Midbrain (tissue), 1 donor: ENCODE data around the gene SCIMP.
"Not testable (repeated sequence)": the region's sequence is repeated elsewhere in the genome, so short reads cannot be mapped to it uniquely, and the experiment has no call there.

ENCODE experiments used
- DNase-seq: peaks from one replicate; lab custom pipeline; 2025; lab: John Stamatoyannopoulos, UW

The SCIMP gene

DNA sequence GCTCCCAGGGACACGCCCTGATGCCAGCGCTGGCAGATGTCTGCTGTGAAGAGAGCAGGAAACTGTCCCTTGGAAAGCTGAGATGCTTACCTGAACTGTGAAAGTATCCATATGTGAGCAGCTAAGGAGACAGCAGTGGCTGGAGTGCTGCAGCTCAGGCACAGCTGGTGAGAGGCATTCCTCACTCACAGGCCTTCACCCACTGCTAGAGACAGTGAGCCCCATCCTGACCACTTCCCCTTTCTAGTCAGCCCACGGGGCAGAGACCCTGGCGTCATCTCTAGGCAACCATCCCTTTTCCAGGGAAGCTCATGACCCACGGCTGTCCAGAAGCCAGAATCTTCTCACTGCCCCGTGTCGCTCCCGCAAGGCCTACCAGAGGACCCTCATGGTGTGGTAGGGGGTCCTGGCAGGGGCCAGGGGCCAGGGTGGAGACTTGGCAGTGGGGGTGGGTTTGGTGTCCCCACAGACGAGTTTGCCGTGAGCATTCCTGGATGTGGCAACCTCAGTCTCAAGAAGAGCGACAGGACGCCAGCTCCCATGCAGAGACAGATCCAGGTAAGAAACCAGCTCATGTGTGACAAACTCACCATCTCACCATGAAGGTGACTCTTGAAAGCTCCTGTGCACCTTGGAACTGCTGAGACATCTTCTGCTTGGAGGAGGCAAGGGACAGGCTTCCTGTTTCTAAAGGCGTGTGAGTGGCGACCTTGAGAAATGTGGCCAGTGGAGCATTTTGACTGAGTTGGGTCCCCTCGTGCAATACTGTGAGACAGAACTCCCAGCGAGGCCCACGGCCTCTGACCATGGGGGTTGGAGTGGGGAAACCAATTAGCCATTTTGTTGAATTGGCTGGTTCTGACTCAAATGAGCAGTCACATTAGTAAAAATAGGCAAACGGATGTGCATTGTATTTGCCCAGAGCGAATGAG, at the start of gene SCIMP:
Gene SCIMP, minus strand, starts transcription at position 216 of the 932 bp plus-strand sequence. Its CDS starts 105 bp downstream, at position 111.
- DNase-seq: peak; percentile 15

DNA sequence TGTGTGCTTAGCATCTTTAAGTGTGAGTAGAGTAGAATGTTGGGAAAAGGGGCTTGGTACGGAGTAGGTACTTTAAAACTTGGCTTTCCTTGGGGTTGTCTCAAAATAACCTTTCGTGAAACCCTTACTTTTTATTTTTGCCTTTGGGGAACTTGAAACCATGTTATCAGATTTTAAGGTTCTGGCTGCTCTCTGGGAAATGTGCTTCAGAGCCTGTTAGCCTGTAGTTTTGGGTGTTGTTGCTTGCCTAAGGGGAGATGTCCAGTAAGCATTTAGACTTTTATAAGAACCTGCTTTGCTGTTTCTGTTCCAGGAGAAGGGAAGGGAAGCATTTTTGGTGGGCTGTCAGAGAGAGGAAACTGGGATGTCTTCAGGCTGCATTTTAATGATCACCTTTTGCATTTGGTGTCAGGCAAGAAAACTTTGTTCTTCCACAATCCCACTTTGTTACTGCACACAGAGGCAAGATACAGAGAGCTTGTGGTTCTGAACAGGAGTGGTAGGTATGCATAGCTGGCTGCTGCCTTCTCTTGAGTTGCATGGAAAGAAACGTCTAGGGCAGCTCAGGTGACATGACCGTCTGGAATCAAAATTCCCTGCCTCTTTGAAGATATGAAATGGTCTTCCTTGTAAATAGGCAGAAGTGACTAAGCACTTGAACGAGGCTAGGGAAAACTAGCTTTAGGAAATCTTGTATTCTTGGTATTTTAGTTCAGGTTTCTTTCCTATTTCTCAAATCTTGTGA, 49.1 kb upstream of the SCIMP start:
- no peak for DNase-seq

GRCh38 chr17:5282642-5283217, 48.1 kb upstream of the SCIMP start:
- DNase-seq: no peak

- DNase-seq: peak; percentile 91
Measured at GRCh38 chr17:5281814-5282641, 47.4 kb upstream of the SCIMP start, which contains the start of gene RABEP1. TSS of gene RABEP1 (plus strand) at chr17:5282284. CDS start at chr17:5282487, 203 bp downstream.

DNA sequence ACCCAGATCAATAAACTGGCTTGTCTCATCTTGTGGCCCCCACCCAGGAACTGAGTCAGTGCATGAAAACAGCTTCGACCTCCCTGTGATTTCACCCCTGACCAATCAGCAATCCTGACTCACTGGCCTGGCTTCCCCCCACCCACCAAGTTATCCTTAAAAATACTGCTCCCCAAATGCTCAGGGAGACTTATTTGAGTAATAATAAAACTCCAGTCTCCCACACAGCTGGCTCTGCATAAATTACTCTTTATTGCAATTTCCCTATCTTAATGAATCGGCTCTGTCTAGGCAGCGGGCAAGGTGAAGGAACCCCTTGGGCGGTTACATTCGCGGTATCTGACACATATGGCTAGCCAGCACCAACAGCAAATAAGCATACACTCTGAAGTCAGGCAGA, 37.7 kb upstream of the SCIMP start:
- DNase-seq: no peak

GRCh38 chr17:5269241-5269960, 34.7 kb upstream of the SCIMP start:
- DNase-seq: no peak

GRCh38 chr17:5264893-5265292, 30.2 kb upstream of the SCIMP start:
- DNase-seq: no peak

- DNase-seq: no peak
Measured at GRCh38 chr17:5263441-5263840, 28.8 kb upstream of the SCIMP start.

DNA sequence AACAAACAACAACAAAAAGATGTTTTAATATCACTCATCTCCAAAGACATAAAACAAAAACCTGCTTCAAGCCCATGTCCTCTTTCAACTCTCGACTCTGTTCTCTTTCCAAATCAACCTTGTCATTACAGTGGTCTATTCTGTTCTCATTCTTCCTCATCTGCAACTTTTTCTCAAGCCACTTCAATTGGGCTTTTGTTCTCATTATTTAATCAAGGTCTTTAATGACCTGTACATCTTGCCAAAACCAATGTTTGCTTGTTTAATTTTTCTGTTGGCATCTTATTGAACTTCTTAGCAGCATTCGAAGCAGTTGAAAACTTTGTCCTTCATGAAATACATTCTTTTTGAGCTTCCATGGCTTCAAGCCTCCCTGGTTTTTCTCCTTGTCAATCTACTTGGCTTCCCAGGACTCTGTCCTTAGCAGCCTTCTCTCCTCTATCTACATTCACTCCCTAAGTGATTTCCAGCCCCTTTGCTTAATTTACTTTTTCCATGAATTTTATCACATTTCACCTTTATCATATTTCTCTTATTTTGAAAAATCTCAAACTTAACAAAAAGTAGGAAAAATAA, 27.8 kb upstream of the SCIMP start:
- DNase-seq: no peak

DNA sequence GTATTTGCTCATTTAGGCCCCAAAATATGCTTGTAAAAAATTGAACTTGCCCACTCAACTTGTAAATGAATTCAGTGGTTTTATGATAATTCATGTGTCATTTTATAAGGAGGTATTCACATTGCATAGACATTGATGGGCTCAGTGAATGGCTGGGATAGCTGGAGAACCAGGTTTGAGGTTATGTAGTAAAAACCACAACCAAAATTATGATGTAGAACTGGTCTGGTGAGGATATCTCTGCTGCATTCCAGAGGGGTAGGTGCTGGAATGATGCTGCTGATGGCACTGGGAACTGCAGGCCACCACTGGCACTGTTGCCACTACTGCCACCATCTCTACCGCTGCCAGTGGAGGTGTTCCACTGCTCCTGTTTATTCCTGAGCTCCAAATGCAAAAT, 25.9 kb upstream of the SCIMP start:
- DNase-seq: no peak

- no peak for DNase-seq
Measured at GRCh38 chr17:5257124-5257523, 22.5 kb upstream of the SCIMP start.

GRCh38 chr17:5254903-5255521, 20.4 kb upstream of the SCIMP start:
- no peak for DNase-seq

- DNase-seq: no peak
Measured at GRCh38 chr17:5254414-5254813, 19.8 kb upstream of the SCIMP start.

- DNase-seq: peak; percentile 82
Measured at GRCh38 chr17:5249615-5250014, 15.0 kb upstream of the SCIMP start.

- DNase-seq: no peak
Measured at GRCh38 chr17:5248821-5249479, 14.3 kb upstream of the SCIMP start.

- no peak for DNase-seq
Measured at GRCh38 chr17:5247621-5248020, 13.0 kb upstream of the SCIMP start.

- no peak for DNase-seq
Measured at GRCh38 chr17:5241861-5242671, 7.4 kb upstream of the SCIMP start.

DNA sequence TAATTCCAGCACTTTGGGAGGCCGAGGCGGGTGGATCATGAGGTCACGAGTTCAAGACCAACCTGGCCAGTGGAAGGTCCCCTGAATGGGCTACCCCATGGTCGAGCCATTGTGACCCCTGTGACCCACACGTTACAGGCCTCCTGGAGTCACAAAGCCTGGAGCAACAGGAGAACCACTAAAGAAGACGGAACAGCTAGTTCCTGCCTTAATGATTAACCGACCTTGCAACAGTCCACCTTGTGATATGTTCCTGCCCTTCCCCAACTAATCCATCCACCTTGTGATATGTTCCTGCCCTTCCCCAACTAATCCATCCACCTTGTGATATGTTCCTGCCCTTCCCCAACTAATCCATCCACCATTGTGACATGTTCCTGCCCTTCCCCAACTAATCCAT, 5.1 kb upstream of the SCIMP start:
- DNase-seq: not testable (repeated sequence)

GRCh38 chr17:5238333-5238732, 3.7 kb upstream of the SCIMP start:
- no peak for DNase-seq
